ENCODE results near the gene RELN. TPM values are rescaled to one million over a fixed set of nuclear protein-coding genes. Genes with fewer than 3 reads are reported as not detected.

The RELN gene
- total and polyA plus RNA-seq, 9 of the 15 experiments (the other 6 are each of a cell fraction or from before 2014, with no cell fraction given): 12.9 to 43.2 (median 18.1) TPM

DNA sequence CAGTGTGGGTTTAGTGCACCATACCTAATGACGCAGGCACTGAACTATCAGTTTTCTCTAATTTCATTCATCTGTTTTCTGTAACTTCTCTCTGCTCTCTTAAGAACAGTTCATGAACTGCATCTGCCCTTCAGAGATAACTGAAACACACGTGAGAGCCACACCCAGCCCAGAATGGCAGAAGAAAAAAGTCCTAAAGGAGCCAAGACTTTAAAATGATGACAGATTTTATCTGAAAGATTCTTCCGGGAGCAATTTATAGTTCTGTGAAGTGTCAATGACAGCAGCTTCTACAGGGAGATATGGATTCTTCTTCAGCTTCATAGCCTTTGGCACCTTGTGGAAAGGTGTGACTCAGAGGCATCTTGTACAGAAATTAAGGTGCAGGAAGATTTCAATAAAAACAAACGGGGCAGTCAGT is 332.0 kb downstream of the RELN start (continued):
- peak; percentile 53 for TF ChIP-seq CREB1 (IDR thresholded peaks at IDR 0.05)
- TF ChIP-seq CREB1 (CRISPR knock-in tag; IDR thresholded peaks at IDR 0.05): peak; percentile 18; the same call in 1 of the 2 replicates
- peak; percentile 83 for TF ChIP-seq ZNF384 (IDR thresholded peaks at IDR 0.05; ENCODE audit: low read depth, low read length)
- TF ChIP-seq TCF3 (CRISPR knock-in tag; IDR thresholded peaks at IDR 0.05): peak; percentile 92
- peak; percentile 39 for TF ChIP-seq NEUROD1 (IDR thresholded peaks at IDR 0.05; ENCODE audit: borderline replicate concordance, low read depth, low read length, partially characterized antibody)
- TF ChIP-seq LARP7 (IDR thresholded peaks at IDR 0.05): no peak
- TF ChIP-seq, protein P1, sequence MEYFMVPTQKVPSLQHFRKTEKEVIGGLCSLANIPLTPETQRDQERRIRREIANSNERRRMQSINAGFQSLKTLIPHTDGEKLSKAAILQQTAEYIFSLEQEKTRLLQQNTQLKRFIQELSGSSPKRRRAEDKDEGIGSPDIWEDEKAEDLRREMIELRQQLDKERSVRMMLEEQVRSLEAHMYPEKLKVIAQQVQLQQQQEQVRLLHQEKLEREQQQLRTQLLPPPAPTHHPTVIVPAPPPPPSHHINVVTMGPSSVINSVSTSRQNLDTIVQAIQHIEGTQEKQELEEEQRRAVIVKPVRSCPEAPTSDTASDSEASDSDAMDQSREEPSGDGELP (CRISPR knock-in tag; IDR thresholded peaks at IDR 0.05; ENCODE audit: borderline replicate concordance): no peak
- TF ChIP-seq ZNF140 (CRISPR knock-in tag; IDR thresholded peaks at IDR 0.05): no peak
- TF ChIP-seq, protein P2, sequence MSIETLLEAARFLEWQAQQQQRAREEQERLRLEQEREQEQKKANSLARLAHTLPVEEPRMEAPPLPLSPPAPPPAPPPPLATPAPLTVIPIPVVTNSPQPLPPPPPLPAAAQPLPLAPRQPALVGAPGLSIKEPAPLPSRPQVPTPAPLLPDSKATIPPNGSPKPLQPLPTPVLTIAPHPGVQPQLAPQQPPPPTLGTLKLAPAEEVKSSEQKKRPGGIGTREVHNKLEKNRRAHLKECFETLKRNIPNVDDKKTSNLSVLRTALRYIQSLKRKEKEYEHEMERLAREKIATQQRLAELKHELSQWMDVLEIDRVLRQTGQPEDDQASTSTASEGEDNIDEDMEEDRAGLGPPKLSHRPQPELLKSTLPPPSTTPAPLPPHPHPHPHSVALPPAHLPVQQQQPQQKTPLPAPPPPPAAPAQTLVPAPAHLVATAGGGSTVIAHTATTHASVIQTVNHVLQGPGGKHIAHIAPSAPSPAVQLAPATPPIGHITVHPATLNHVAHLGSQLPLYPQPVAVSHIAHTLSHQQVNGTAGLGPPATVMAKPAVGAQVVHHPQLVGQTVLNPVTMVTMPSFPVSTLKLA (conservative IDR thresholded peaks at IDR 0.05): peak; percentile 40 to 83; a peak in 2 of 4 replicates
- peak; percentile 72; the same call in 1 of the 2 replicates for TF ChIP-seq ETV1 (tag; conservative IDR thresholded peaks at IDR 0.05; ENCODE audit: low read depth)
- peak; percentile 84; the same call in 1 of the 2 replicates for TF ChIP-seq KLF6 (CRISPR knock-in tag; IDR thresholded peaks at IDR 0.05; ENCODE audit: borderline replicate concordance)
- peak; percentile 79; the same call in 1 of the 2 replicates for TF ChIP-seq ZNF589 (CRISPR knock-in tag; IDR thresholded peaks at IDR 0.05; ENCODE audit: low read depth)
- TF ChIP-seq TEAD4 (IDR thresholded peaks at IDR 0.05; ENCODE audit: low read length): peak; percentile 97
- TF ChIP-seq TEAD4 (CRISPR knock-in tag; IDR thresholded peaks at IDR 0.05; ENCODE audit: borderline replicate concordance): no peak
- TF ChIP-seq PML (IDR thresholded peaks at IDR 0.05; ENCODE audit: low read length): peak; percentile 91
- TF ChIP-seq, protein P3, sequence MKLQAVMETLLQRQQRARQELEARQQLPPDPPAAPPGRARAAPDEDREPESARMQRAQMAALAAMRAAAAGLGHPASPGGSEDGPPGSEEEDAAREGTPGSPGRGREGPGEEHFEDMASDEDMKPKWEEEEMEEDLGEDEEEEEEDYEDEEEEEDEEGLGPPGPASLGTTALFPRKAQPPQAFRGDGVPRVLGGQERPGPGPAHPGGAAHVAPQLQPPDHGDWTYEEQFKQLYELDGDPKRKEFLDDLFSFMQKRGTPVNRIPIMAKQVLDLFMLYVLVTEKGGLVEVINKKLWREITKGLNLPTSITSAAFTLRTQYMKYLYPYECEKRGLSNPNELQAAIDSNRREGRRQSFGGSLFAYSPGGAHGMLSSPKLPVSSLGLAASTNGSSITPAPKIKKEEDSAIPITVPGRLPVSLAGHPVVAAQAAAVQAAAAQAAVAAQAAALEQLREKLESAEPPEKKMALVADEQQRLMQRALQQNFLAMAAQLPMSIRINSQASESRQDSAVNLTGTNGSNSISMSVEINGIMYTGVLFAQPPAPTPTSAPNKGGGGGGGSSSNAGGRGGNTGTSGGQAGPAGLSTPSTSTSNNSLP (IDR thresholded peaks at IDR 0.05; ENCODE audit: borderline replicate concordance, low read depth, low read length): peak; percentile 95
- TF ChIP-seq, protein P4, sequence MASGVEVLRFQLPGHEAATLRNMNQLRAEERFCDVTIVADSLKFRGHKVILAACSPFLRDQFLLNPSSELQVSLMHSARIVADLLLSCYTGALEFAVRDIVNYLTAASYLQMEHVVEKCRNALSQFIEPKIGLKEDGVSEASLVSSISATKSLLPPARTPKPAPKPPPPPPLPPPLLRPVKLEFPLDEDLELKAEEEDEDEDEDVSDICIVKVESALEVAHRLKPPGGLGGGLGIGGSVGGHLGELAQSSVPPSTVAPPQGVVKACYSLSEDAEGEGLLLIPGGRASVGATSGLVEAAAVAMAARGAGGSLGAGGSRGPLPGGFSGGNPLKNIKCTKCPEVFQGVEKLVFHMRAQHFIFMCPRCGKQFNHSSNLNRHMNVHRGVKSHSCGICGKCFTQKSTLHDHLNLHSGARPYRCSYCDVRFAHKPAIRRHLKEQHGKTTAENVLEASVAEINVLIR (CRISPR knock-in tag; IDR thresholded peaks at IDR 0.05): 0 out of 2 replicates have a peak, but pooled peaks have one; percentile 33
- peak in 1 of 2 experiments; percentile 37; a peak in 1 of 4 replicates for TF ChIP-seq MAZ (CRISPR knock-in tag; conservative IDR thresholded peaks at IDR 0.05 in 1 of 2, IDR thresholded peaks at IDR 0.05 in 1 of 2)
- peak; percentile 88 for TF ChIP-seq CREM (IDR thresholded peaks at IDR 0.05; ENCODE audit: low read depth)
